IMR-90 (cell line): ENCODE data around the gene TMEM30A. TPM values are rescaled to one million over a fixed set of nuclear protein-coding genes. Genes with fewer than 3 reads are reported as not detected.

Experiments
- ATAC-seq: fragments of 200-7000 bp; cut with Tn5 transposase; 2 replicates; pipeline ENCODE4 v1.9.1; 2020; ENCODE audit warnings: low read depth, mild to moderate bottlenecking, moderate library complexity
- BruUV-seq: library from RNA; stranded (reverse); fragments of 400-500 nt; replicated peaks from 2 replicates; lab custom pipeline; 2021; lab: Mats Ljungman, UMichigan
- CTCF ChIA-PET: fragments of 300-600 bp; formaldehyde crosslinking; extraction: SDS; loops from one replicate; lab custom pipeline; 2021; ENCODE audit warnings: antibody characterized with exemption; lab: Yijun Ruan, JAX
- POLR2A ChIA-PET: fragments of 300-600 bp; sonication (Branson Sonifier 250); formaldehyde crosslinking; loops from one replicate; lab custom pipeline; 2022; ENCODE audit warnings: antibody characterized with exemption; ENCODE audit not compliant: unreplicated experiment; lab: Charles Lee
- DNase-seq: peaks from one replicate; pipeline ENCODE4 v3.0.0; 2013
- H2AFZ ChIP-seq: replicated peaks from 2 replicates; pipeline ENCODE3; 2013; ENCODE audit warnings: low read length, mild to moderate bottlenecking; ENCODE audit not compliant: poor library complexity
- H2AK5ac ChIP-seq: 2 replicates; pipeline ENCODE4 v1.6.1; 2013; ENCODE audit warnings: low read depth, low read length, inconsistent platforms
- H2AK9ac ChIP-seq: replicated peaks from 2 replicates; pipeline ENCODE3; 2013; ENCODE audit warnings: mild to moderate bottlenecking, low read depth, low read length, moderate library complexity; ENCODE audit not compliant: poor library complexity
- H2BK120ac ChIP-seq: 2 replicates; pipeline ENCODE4 v1.6.1; 2013; ENCODE audit warnings: low read depth, low read length, inconsistent platforms
- H2BK15ac ChIP-seq: 3 replicates; pipeline ENCODE4 v1.6.1; 2013; ENCODE audit warnings: low read depth, low read length, inconsistent platforms
- H2BK20ac ChIP-seq: 2 replicates; pipeline ENCODE4 v1.6.1; 2013; ENCODE audit warnings: low read depth, mild to moderate bottlenecking, inconsistent platforms, low read length, moderate library complexity
- H2BK5ac ChIP-seq: 2 replicates; pipeline ENCODE4 v1.6.1; 2013; ENCODE audit warnings: mild to moderate bottlenecking, low read depth, low read length, inconsistent platforms; ENCODE audit not compliant: poor library complexity, severe bottlenecking
- H3K14ac ChIP-seq: replicated peaks from 2 replicates; pipeline ENCODE4 v1.6.1; 2013; ENCODE audit warnings: low read depth, low read length, inconsistent platforms
- H3K18ac ChIP-seq: 2 replicates; pipeline ENCODE4 v1.6.1; 2013; ENCODE audit warnings: low read depth, low read length, control low read depth
- H3K23ac ChIP-seq: 2 replicates; pipeline ENCODE4 v1.6.1; 2013; ENCODE audit warnings: low read depth, low read length, inconsistent platforms
- H3K27ac ChIP-seq: 2 replicates; pipeline ENCODE4 v1.5.1; 2013; ENCODE audit warnings: mild to moderate bottlenecking, control low read depth, low read length; ENCODE audit not compliant: insufficient read depth
- H3K27me3 ChIP-seq: 2 replicates; pipeline ENCODE4 v1.6.1; 2013; ENCODE audit warnings: low read length; ENCODE audit not compliant: control insufficient read depth, insufficient read depth
- H3K36me3 ChIP-seq: 2 replicates; pipeline ENCODE4 v1.6.1; 2013; ENCODE audit warnings: low read length, mixed read lengths; ENCODE audit not compliant: control insufficient read depth, insufficient read depth
- H3K4ac ChIP-seq: 2 replicates; pipeline ENCODE4 v1.6.1; 2013; ENCODE audit warnings: low read depth, low read length, inconsistent platforms
- H3K4me1 ChIP-seq: 2 replicates; pipeline ENCODE4 v1.6.1; 2013; ENCODE audit warnings: low read length, mixed read lengths; ENCODE audit not compliant: control insufficient read depth, insufficient read depth
- H3K4me2 ChIP-seq: 2 replicates; pipeline ENCODE4 v1.6.1; 2013; ENCODE audit warnings: low read depth, mild to moderate bottlenecking, control low read depth, low read length, moderate library complexity
- H3K4me3 ChIP-seq: 2 replicates; pipeline ENCODE4 v1.5.1; 2013; ENCODE audit warnings: low read depth, mild to moderate bottlenecking, control low read depth, low read length, moderate library complexity; ENCODE audit not compliant: insufficient read depth
- H3K56ac ChIP-seq: 2 replicates; pipeline ENCODE4 v1.6.1; 2013; ENCODE audit warnings: low read length, inconsistent platforms; ENCODE audit not compliant: insufficient read depth; ENCODE audit errors: extremely low read depth
- H3K79me1 ChIP-seq, 2 experiments: 2 replicates each; pipeline ENCODE4 v1.6.1; 2013; ENCODE audit warnings: low read length in 2 of 2, inconsistent platforms in 1 of 2, low read depth in 1 of 2
- H3K9ac ChIP-seq: 2 replicates; pipeline ENCODE4 v1.6.1; 2013; ENCODE audit warnings: low read depth, low read length, control low read depth
- H3K9me1 ChIP-seq: 2 replicates; pipeline ENCODE4 v1.6.1; 2013; ENCODE audit warnings: low read length, inconsistent platforms; ENCODE audit not compliant: insufficient read depth
- H3K9me3 ChIP-seq: 2 replicates; pipeline ENCODE4 v1.6.1; 2013; ENCODE audit warnings: low read length; ENCODE audit not compliant: control insufficient read depth, insufficient read depth
- H4K20me1 ChIP-seq: 2 replicates; pipeline ENCODE4 v1.6.1; 2013; ENCODE audit warnings: low read length, inconsistent platforms; ENCODE audit not compliant: insufficient read depth
- H4K5ac ChIP-seq: 2 replicates; pipeline ENCODE4 v1.6.1; 2013; ENCODE audit warnings: mild to moderate bottlenecking, low read depth, low read length, control low read depth
- H4K8ac ChIP-seq, 2 experiments: 2 replicates each; pipeline ENCODE4 v1.6.1; 2013; ENCODE audit warnings: low read depth in 2 of 2, low read length in 2 of 2, control low read depth in 1 of 2, inconsistent platforms in 1 of 2
- H4K91ac ChIP-seq: 2 replicates; pipeline ENCODE4 v1.6.1; 2013; ENCODE audit warnings: low read depth, low read length, inconsistent platforms; ENCODE audit not compliant: insufficient read depth
- BHLHE40 ChIP-seq: fragments of 150-350 bp; IDR thresholded peaks from 2 replicates; pipeline ENCODE4 v1.6.1; 2016; ENCODE audit warnings: mild to moderate bottlenecking, low read depth, low read length
- CEBPB ChIP-seq: IDR thresholded peaks from 2 replicates; pipeline ENCODE4 v1.6.1; 2012; ENCODE audit warnings: low read depth, low read length, improper control_type of control experiment
- CHD1 ChIP-seq: IDR thresholded peaks from 2 replicates; pipeline ENCODE4 v1.6.1; 2012; ENCODE audit warnings: low read depth, low read length, improper control_type of control experiment
- MAFK ChIP-seq: IDR thresholded peaks from 2 replicates; pipeline ENCODE4 v1.6.1; 2012; ENCODE audit warnings: low read depth, low read length, improper control_type of control experiment
- MAZ ChIP-seq: IDR thresholded peaks from 2 replicates; pipeline ENCODE4 v1.6.1; 2012; ENCODE audit warnings: low read depth, mild to moderate bottlenecking, low read length, improper control_type of control experiment, moderate library complexity, borderline replicate concordance
- NFE2L2 ChIP-seq: fragments of 150-350 bp; IDR thresholded peaks from 2 replicates; pipeline ENCODE4 v1.6.1; 2016; ENCODE audit warnings: low read depth, mild to moderate bottlenecking, low read length
- POLR2A ChIP-seq: IDR thresholded peaks from 2 replicates; pipeline ENCODE4 v1.6.1; 2012; ENCODE audit warnings: mild to moderate bottlenecking, low read depth, low read length
- RAD21 ChIP-seq: IDR thresholded peaks from 2 replicates; pipeline ENCODE4 v1.6.1; 2012; ENCODE audit warnings: low read length, improper control_type of control experiment
- RCOR1 ChIP-seq: IDR thresholded peaks from 2 replicates; pipeline ENCODE4 v1.6.1; 2012; ENCODE audit warnings: mild to moderate bottlenecking, low read length, improper control_type of control experiment; ENCODE audit not compliant: insufficient replicate concordance
- RFX5 ChIP-seq: IDR thresholded peaks from 2 replicates; pipeline ENCODE4 v1.8.0; 2012; ENCODE audit warnings: low read depth, mild to moderate bottlenecking, low read length, moderate library complexity
- SMC3 ChIP-seq: fragments of 150-350 bp; IDR thresholded peaks from 2 replicates; pipeline ENCODE4 v1.6.1; 2016; ENCODE audit warnings: low read depth, mild to moderate bottlenecking, antibody characterized with exemption, low read length, moderate library complexity
- WGBS, 2 experiments: methylation state at CpG; one replicate each; pipeline versions ENCODE4 v1.1.5 to v1.1.7; 2013; ENCODE audit warnings: missing lambda C conversion rate in 2 of 2; ENCODE audit not compliant: insufficient read length in 1 of 2; ENCODE audit errors: extremely low coverage in 2 of 2; 5-methylcytosine and 5-hydroxymethylcytosine counted together
- dilution Hi-C: fragments of 300-500 bp; cut with HindIII; formaldehyde crosslinking; loops from one replicate; pipeline ENCODE4 v1.14.3; 2018; ENCODE audit warnings: low sequenced_read_pairs; ENCODE audit not compliant: unreplicated experiment
- in situ Hi-C: fragments of 300-500 bp; cut with MboI; formaldehyde crosslinking; loops from 3 replicates; pipeline ENCODE4 v1.14.3; 2019; ENCODE audit warnings: low sequenced_read_pairs, inconsistent platforms, mixed read lengths
- intact Hi-C: fragments of 100-400 bp; cut with micrococcal nuclease; formaldehyde crosslinking; loops from 2 replicates; pipeline ENCODE4 v1.10.0; 2022
- polyA plus RNA-seq, 3 experiments: library from polyadenylated mRNA; depleted of rRNA; stranded (reverse); fragments of >200 nt; gene quantifications; 2 replicates each; pipeline ENCODE4 v1.2.3, GENCODE V29; 2012; ENCODE audit warnings: low replicate concordance in 1 of 3
- total RNA-seq: library from RNA; depleted of rRNA; stranded (reverse); fragments of >200 nt; gene quantifications from 2 replicates; pipeline ENCODE4 v1.2.3, GENCODE V29; 2012
- TF ChIP-seq, protein P1 (sequence below): fragments of 150-350 bp; IDR thresholded peaks from 2 replicates; pipeline ENCODE4 v1.6.1; 2016; ENCODE audit warnings: low read depth, mild to moderate bottlenecking, low read length, moderate library complexity, borderline replicate concordance
- TF ChIP-seq, protein P2 (sequence below): fragments of 150-350 bp; IDR thresholded peaks from 2 replicates; pipeline ENCODE4 v1.6.1; 2017; ENCODE audit warnings: mild to moderate bottlenecking, antibody characterized with exemption, low read length, low read depth
- TF ChIP-seq, protein P3 (sequence below): conservative IDR thresholded peaks from 2 replicates; pipeline ENCODE4 v1.5.1; 2012; ENCODE audit warnings: mild to moderate bottlenecking, low read depth, low read length, improper control_type of control experiment

TMEM30A gene
- total and polyA plus RNA-seq, 2 of the 4 experiments (the other 2 are of a cell fraction) = 48.5 to 111 TPM

DNA sequence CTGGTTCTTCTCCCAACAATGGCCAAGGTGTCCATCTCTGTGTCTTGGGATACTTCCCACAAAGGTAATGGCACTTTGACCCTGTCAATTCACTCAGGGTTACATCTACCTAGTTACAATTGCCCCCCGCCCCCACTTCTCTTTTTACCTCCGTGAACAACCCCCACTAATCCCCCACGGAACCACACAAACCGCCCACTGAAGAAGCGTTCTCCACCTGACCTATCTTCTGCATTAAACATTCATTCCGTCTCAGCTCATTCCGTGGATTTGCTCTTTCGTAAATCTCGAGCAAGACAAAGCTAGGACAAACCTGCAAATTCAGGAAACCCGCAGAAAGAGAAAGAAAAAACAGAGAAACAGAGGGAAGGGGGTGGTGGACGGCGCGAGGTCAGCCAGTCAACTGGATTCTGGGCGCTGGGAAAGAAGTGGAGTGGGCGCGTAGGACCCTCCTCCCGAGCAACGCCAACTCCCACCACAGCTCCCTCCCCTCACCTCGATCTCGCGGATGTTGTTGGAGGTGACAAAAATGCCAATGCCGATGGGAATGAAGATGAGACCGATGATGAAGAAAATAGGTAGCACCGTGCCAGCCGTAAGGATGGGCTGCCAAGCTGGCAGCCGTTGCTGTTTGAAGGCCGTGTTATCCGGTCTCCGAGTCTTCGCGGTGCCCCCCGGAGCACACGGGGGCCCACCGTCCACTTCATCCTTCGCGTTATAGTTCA lies 523 bp downstream of the TMEM30A start:
- Histone ChIP-seq H2BK20ac (no peak overlapping the region), H3K14ac (peak overlapping the region; percentile 98), H4K91ac (peak overlapping the region; percentile 75), H3K79me1 (peaks cover 0 to 9% of the 10 kb centered on the region in 2 experiments; a peak in 2 of 4 replicates), H4K8ac (peak overlapping the region; percentile 70 to 88), H3K4ac (peak overlapping the region; percentile 98), H4K5ac (peak overlapping the region; percentile 72), H3K18ac (peak overlapping the region; percentile 80), H3K56ac (peak overlapping the region; percentile 88), H2AFZ (peak overlapping the region; percentile 89), H3K4me1 (no peaks in the 10 kb centered on the region), H3K4me2 (peak overlapping the region; percentile 99), H3K27ac (peak overlapping the region; percentile 95), H2BK120ac (peak overlapping the region; percentile 77), H3K27me3 (no peaks in the 10 kb centered on the region), H3K36me3 (no peaks in the 10 kb centered on the region), H2BK15ac (peak overlapping the region; percentile 93; the same call in 2 of the 3 replicates), H2AK9ac (peak overlapping the region; percentile 97), H3K9me3 (no peaks in the 10 kb centered on the region), H3K4me3 (peak overlapping the region; percentile 95), H4K20me1 (peaks cover 23% of the 10 kb centered on the region), H3K9me1 (no peaks in the 10 kb centered on the region), H3K9ac (peak overlapping the region; percentile 96), H3K23ac (peak overlapping the region; percentile 98), H2BK5ac (peak overlapping the region; percentile 95), H2AK5ac (peak overlapping the region; percentile 91)
- BruUV-seq = no TSS peak
- ATAC-seq (peak; percentile 28), DNase-seq (peak; percentile 23)
- ChIA-PET CTCF (interaction anchor here (1.7 kb wide), 1 partner anchor 17 kb away, joined by 4 read pairs; no protein-coding TSS in a partner anchor), POLR2A (interaction anchor here (0.6 kb wide), 1 partner anchor 219 kb away, joined by 3 read pairs; no protein-coding TSS in a partner anchor)
- 0% methylated on average over 11 of the region's 36 CpGs; no CpG with 5 or more reads in 1 of the 2 experiments for WGBS, 2 experiments
- in situ Hi-C loops (no loop called here), intact Hi-C loops (loop anchor here (5.0 to 10.0 kb wide), 2 partner anchors 243 to 471 kb away; no protein-coding TSS in a partner anchor), dilution Hi-C loops (no loop called here)
- TF ChIP-seq RFX5 (no peak), RCOR1 (no peak), RAD21 (no peak), SMC3 (no peak), NFE2L2 (no peak), CHD1 (no peak), CEBPB (no peak), MAZ (no peak), BHLHE40 (no peak), POLR2A (no peak), MAFK (no peak)
- TF ChIP-seq, protein P1, sequence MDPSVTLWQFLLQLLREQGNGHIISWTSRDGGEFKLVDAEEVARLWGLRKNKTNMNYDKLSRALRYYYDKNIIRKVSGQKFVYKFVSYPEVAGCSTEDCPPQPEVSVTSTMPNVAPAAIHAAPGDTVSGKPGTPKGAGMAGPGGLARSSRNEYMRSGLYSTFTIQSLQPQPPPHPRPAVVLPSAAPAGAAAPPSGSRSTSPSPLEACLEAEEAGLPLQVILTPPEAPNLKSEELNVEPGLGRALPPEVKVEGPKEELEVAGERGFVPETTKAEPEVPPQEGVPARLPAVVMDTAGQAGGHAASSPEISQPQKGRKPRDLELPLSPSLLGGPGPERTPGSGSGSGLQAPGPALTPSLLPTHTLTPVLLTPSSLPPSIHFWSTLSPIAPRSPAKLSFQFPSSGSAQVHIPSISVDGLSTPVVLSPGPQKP = no peak
- TF ChIP-seq, protein P2, sequence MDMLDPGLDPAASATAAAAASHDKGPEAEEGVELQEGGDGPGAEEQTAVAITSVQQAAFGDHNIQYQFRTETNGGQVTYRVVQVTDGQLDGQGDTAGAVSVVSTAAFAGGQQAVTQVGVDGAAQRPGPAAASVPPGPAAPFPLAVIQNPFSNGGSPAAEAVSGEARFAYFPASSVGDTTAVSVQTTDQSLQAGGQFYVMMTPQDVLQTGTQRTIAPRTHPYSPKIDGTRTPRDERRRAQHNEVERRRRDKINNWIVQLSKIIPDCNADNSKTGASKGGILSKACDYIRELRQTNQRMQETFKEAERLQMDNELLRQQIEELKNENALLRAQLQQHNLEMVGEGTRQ = no peak
- TF ChIP-seq, protein P3, sequence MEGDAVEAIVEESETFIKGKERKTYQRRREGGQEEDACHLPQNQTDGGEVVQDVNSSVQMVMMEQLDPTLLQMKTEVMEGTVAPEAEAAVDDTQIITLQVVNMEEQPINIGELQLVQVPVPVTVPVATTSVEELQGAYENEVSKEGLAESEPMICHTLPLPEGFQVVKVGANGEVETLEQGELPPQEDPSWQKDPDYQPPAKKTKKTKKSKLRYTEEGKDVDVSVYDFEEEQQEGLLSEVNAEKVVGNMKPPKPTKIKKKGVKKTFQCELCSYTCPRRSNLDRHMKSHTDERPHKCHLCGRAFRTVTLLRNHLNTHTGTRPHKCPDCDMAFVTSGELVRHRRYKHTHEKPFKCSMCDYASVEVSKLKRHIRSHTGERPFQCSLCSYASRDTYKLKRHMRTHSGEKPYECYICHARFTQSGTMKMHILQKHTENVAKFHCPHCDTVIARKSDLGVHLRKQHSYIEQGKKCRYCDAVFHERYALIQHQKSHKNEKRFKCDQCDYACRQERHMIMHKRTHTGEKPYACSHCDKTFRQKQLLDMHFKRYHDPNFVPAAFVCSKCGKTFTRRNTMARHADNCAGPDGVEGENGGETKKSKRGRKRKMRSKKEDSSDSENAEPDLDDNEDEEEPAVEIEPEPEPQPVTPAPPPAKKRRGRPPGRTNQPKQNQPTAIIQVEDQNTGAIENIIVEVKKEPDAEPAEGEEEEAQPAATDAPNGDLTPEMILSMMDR = no peak
